ENCODE data around the gene SDF2L1.
"Not testable (repeated sequence)": the region's sequence is repeated elsewhere in the genome, so short reads cannot be mapped to it uniquely, and the experiment has no call there.

SDF2L1 gene

GRCh38 chr22:21635771-21636510 lies 6.2 kb upstream of the SDF2L1 start:
- Histone ChIP-seq H3K4me3 (ENCODE audit: insufficient read length, low read depth) (no peak overlapping the region), H3K4me1 (ENCODE audit: insufficient read depth, insufficient read length) (peaks cover 5% of the 10 kb centered on the region), H3K9me3 (ENCODE audit: insufficient read depth, low read length) (no peaks in the 10 kb centered on the region), H3K27me3 (ENCODE audit: insufficient read depth, insufficient read length) (no peaks in the 10 kb centered on the region), H3K9ac (ENCODE audit: insufficient read length, low read depth) (no peak overlapping the region), H3K36me3 (ENCODE audit: insufficient read depth, insufficient read length, low read length) (no peaks in the 10 kb centered on the region)
- TF ChIP-seq YY1 (IDR thresholded peaks at IDR 0.05; ENCODE audit: insufficient read depth, insufficient read length) (no peak), ZNF274 (IDR thresholded peaks at IDR 0.05; ENCODE audit: low read depth, low read length) (no peak), SUZ12 (IDR thresholded peaks at IDR 0.05; ENCODE audit: extremely low read depth, insufficient read depth, insufficient read length) (no peak)
- no peak for DNase-seq (ENCODE audit: low read depth, low spot score)

GRCh38 chr22:21636629-21637218 lies 5.4 kb upstream of the SDF2L1 start:
- Histone ChIP-seq H3K9ac (ENCODE audit: insufficient read length, low read depth) (no peak overlapping the region), H3K4me3 (ENCODE audit: insufficient read length, low read depth) (no peak overlapping the region), H3K36me3 (ENCODE audit: insufficient read depth, insufficient read length, low read length) (no peaks in the 10 kb centered on the region), H3K9me3 (ENCODE audit: insufficient read depth, low read length) (no peaks in the 10 kb centered on the region), H3K4me1 (ENCODE audit: insufficient read depth, insufficient read length) (peaks cover 8% of the 10 kb centered on the region), H3K27me3 (ENCODE audit: insufficient read depth, insufficient read length) (no peaks in the 10 kb centered on the region)
- no peak for DNase-seq (ENCODE audit: low read depth, low spot score)
- TF ChIP-seq ZNF274 (IDR thresholded peaks at IDR 0.05; ENCODE audit: low read depth, low read length) (no peak), YY1 (IDR thresholded peaks at IDR 0.05; ENCODE audit: insufficient read depth, insufficient read length) (no peak), SUZ12 (IDR thresholded peaks at IDR 0.05; ENCODE audit: extremely low read depth, insufficient read depth, insufficient read length) (no peak)

- not testable (repeated sequence) for H3K36me3 ChIP-seq (ENCODE audit: insufficient read depth, insufficient read length, low read length); H3K9me3 ChIP-seq (ENCODE audit: insufficient read depth, low read length); H3K27me3 ChIP-seq (ENCODE audit: insufficient read depth, insufficient read length); H3K4me3 ChIP-seq (ENCODE audit: insufficient read length, low read depth); DNase-seq (ENCODE audit: low read depth, low spot score); H3K4me1 ChIP-seq (ENCODE audit: insufficient read depth, insufficient read length); H3K9ac ChIP-seq (ENCODE audit: insufficient read length, low read depth)
These were observed 4.7 kb upstream of the SDF2L1 start for GRCh38 chr22:21637450-21637849.

GRCh38 chr22:21639359-21639758 lies 2.7 kb upstream of the SDF2L1 start:
- TF ChIP-seq SUZ12 (IDR thresholded peaks at IDR 0.05; ENCODE audit: extremely low read depth, insufficient read depth, insufficient read length) (no peak), ZNF274 (IDR thresholded peaks at IDR 0.05; ENCODE audit: low read depth, low read length) (no peak), YY1 (IDR thresholded peaks at IDR 0.05; ENCODE audit: insufficient read depth, insufficient read length) (no peak)
- Histone ChIP-seq H3K36me3 (ENCODE audit: insufficient read depth, insufficient read length, low read length) (peaks cover 10% of the 10 kb centered on the region), H3K4me1 (ENCODE audit: insufficient read depth, insufficient read length) (peaks cover 12% of the 10 kb centered on the region)

GRCh38 chr22:21640810-21641209 lies 1.3 kb upstream of the SDF2L1 start:
- H3K4me3 ChIP-seq (ENCODE audit: insufficient read length, low read depth) = no peak overlapping the region
- H3K9me3 ChIP-seq (ENCODE audit: insufficient read depth, low read length) = no peaks in the 10 kb centered on the region
- H3K9ac ChIP-seq (ENCODE audit: insufficient read length, low read depth) = no peak overlapping the region
- no peak for DNase-seq (ENCODE audit: low read depth, low spot score)
- H3K36me3 ChIP-seq (ENCODE audit: insufficient read depth, insufficient read length, low read length) = peaks cover 11% of the 10 kb centered on the region
- TF ChIP-seq ZNF274 (IDR thresholded peaks at IDR 0.05; ENCODE audit: low read depth, low read length) = no peak
- no peak for TF ChIP-seq YY1 (IDR thresholded peaks at IDR 0.05; ENCODE audit: insufficient read depth, insufficient read length)
- TF ChIP-seq SUZ12 (IDR thresholded peaks at IDR 0.05; ENCODE audit: extremely low read depth, insufficient read depth, insufficient read length) = no peak
- no peaks in the 10 kb centered on the region for H3K27me3 ChIP-seq (ENCODE audit: insufficient read depth, insufficient read length)
- H3K4me1 ChIP-seq (ENCODE audit: insufficient read depth, insufficient read length) = peaks cover 12% of the 10 kb centered on the region

More at GRCh38 chr22:21639359-21639758, 2.7 kb upstream of the SDF2L1 start:
- DNase-seq (ENCODE audit: low read depth, low spot score) = no peak
- H3K4me3 ChIP-seq (ENCODE audit: insufficient read length, low read depth) = no peak overlapping the region
- H3K27me3 ChIP-seq (ENCODE audit: insufficient read depth, insufficient read length) = no peaks in the 10 kb centered on the region
- H3K9me3 ChIP-seq (ENCODE audit: insufficient read depth, low read length) = no peaks in the 10 kb centered on the region
- H3K9ac ChIP-seq (ENCODE audit: insufficient read length, low read depth) = no peak overlapping the region

- Histone ChIP-seq H3K9ac (ENCODE audit: insufficient read length, low read depth) (peak overlapping the region; percentile 76), H3K36me3 (ENCODE audit: insufficient read depth, insufficient read length, low read length) (peaks cover 15% of the 10 kb centered on the region), H3K4me1 (ENCODE audit: insufficient read depth, insufficient read length) (peaks cover 12% of the 10 kb centered on the region), H3K9me3 (ENCODE audit: insufficient read depth, low read length) (no peaks in the 10 kb centered on the region), H3K27me3 (ENCODE audit: insufficient read depth, insufficient read length) (no peaks in the 10 kb centered on the region), H3K4me3 (ENCODE audit: insufficient read length, low read depth) (peak overlapping the region; percentile 84)
- TF ChIP-seq YY1 (IDR thresholded peaks at IDR 0.05; ENCODE audit: insufficient read depth, insufficient read length) = no peak
- TF ChIP-seq SUZ12 (IDR thresholded peaks at IDR 0.05; ENCODE audit: extremely low read depth, insufficient read depth, insufficient read length) = no peak
- TF ChIP-seq ZNF274 (IDR thresholded peaks at IDR 0.05; ENCODE audit: low read depth, low read length) = no peak
- DNase-seq (ENCODE audit: low read depth, low spot score) = no peak
These were observed 699 bp upstream of the SDF2L1 start for GRCh38 chr22:21641417-21641788.

- no peaks in the 10 kb centered on the region for H3K9me3 ChIP-seq (ENCODE audit: insufficient read depth, low read length)
- TF ChIP-seq YY1 (IDR thresholded peaks at IDR 0.05; ENCODE audit: insufficient read depth, insufficient read length) = no peak
- TF ChIP-seq ZNF274 (IDR thresholded peaks at IDR 0.05; ENCODE audit: low read depth, low read length) = no peak
- no peak for TF ChIP-seq SUZ12 (IDR thresholded peaks at IDR 0.05; ENCODE audit: extremely low read depth, insufficient read depth, insufficient read length)
- H3K4me1 ChIP-seq (ENCODE audit: insufficient read depth, insufficient read length) = peaks cover 12% of the 10 kb centered on the region
- no peaks in the 10 kb centered on the region for H3K27me3 ChIP-seq (ENCODE audit: insufficient read depth, insufficient read length)
- H3K36me3 ChIP-seq (ENCODE audit: insufficient read depth, insufficient read length, low read length) = peaks cover 17% of the 10 kb centered on the region
- peak overlapping the region; percentile 85 for H3K9ac ChIP-seq (ENCODE audit: insufficient read length, low read depth)
- H3K4me3 ChIP-seq (ENCODE audit: insufficient read length, low read depth) = peak overlapping the region; percentile 84
- DNase-seq (ENCODE audit: low read depth, low spot score) = no peak
These were observed 714 bp downstream of the SDF2L1 start for GRCh38 chr22:21642584-21643448.
